IgD-negative memory B cell (primary cell): Measurements from ENCODE around the gene SOWAHA. TPM values are rescaled to one million over a fixed set of nuclear protein-coding genes. Genes with fewer than 3 reads are reported as not detected.
"Not testable (repeated sequence)": the region's sequence is repeated elsewhere in the genome, so short reads cannot be mapped to it uniquely, and the experiment has no call there.

Experiments used
- H3K27ac Mint-ChIP-seq, 3 donors: one replicate each; pipeline ENCODE4 v1.8.0; 2020 to 2022; ENCODE audit warnings: mild to moderate bottlenecking in 3 of 3, mixed read lengths in 3 of 3, moderate library complexity in 1 of 3
- H3K27me3 Mint-ChIP-seq: one replicate; pipeline ENCODE4 v1.8.0; 2021; ENCODE audit warnings: mixed read lengths
- H3K36me3 Mint-ChIP-seq: one replicate; pipeline ENCODE4 v1.8.0; 2020; ENCODE audit warnings: mild to moderate bottlenecking, mixed read lengths
- H3K4me1 Mint-ChIP-seq, 3 donors: one replicate each; pipeline ENCODE4 v1.8.0; 2020 to 2022; ENCODE audit warnings: mixed read lengths in 3 of 3, mild to moderate bottlenecking in 1 of 3
- H3K4me3 Mint-ChIP-seq, 4 donors: one replicate each; pipeline ENCODE4 v1.8.0; 2020 to 2022; ENCODE audit warnings: mild to moderate bottlenecking in 4 of 4, mixed read lengths in 4 of 4, moderate library complexity in 3 of 4
- H3K9me3 Mint-ChIP-seq, 3 donors: one replicate each; pipeline ENCODE4 v1.8.0; 2020 to 2021; ENCODE audit warnings: mixed read lengths in 3 of 3, mild to moderate bottlenecking in 1 of 3
- polyA plus RNA-seq: library from polyadenylated mRNA; unstranded; fragments of 300-500 nt; fragmentation: Illumina TruSeq; gene quantifications from one replicate; pipeline ENCODE4 v1.2.3, GENCODE V29; 2021

SOWAHA gene
- polyA plus RNA-seq, 1 donor from 2014 or later = not detected

- peaks cover 21% of the 10 kb centered on the region for H3K27me3 Mint-ChIP-seq
- peaks cover 0 to 4% (median 0%) of the 10 kb centered on the region in 3 donors for H3K4me1 Mint-ChIP-seq
- H3K36me3 Mint-ChIP-seq = peaks cover 4% of the 10 kb centered on the region
- no peak overlapping the region for H3K4me3 Mint-ChIP-seq
- no peak overlapping the region for H3K27ac Mint-ChIP-seq
- H3K9me3 Mint-ChIP-seq = no peaks in the 10 kb centered on the region
Observed at GRCh38 chr5:132788508-132788907, 24.6 kb upstream of the SOWAHA start.

- Mint-ChIP-seq H3K27me3 (peaks cover 22% of the 10 kb centered on the region), H3K9me3 (no peaks in the 10 kb centered on the region), H3K4me1 (peaks cover 0 to 4% (median 0%) of the 10 kb centered on the region in 3 donors), H3K36me3 (peaks cover 4% of the 10 kb centered on the region), H3K4me3 (no peak overlapping the region), H3K27ac (no peak overlapping the region)
Observed at GRCh38 chr5:132788990-132789886, 23.9 kb upstream of the SOWAHA start.

- H3K4me1 Mint-ChIP-seq = peaks cover 0 to 2% (median 0%) of the 10 kb centered on the region in 3 donors
- H3K36me3 Mint-ChIP-seq = peaks cover 4% of the 10 kb centered on the region
- no peaks in the 10 kb centered on the region for H3K9me3 Mint-ChIP-seq
- H3K27me3 Mint-ChIP-seq = peaks cover 19% of the 10 kb centered on the region
- no peak overlapping the region for H3K27ac Mint-ChIP-seq
- H3K4me3 Mint-ChIP-seq = no peak overlapping the region
Observed at GRCh38 chr5:132790201-132790865, 22.8 kb upstream of the SOWAHA start.

GRCh38 chr5:132791026-132791425, 22.1 kb upstream of the SOWAHA start:
- Mint-ChIP-seq H3K27ac (no peak overlapping the region), H3K9me3 (no peaks in the 10 kb centered on the region), H3K36me3 (peaks cover 4% of the 10 kb centered on the region), H3K4me1 (peaks cover 0 to 2% (median 0%) of the 10 kb centered on the region in 3 donors), H3K4me3 (no peak overlapping the region), H3K27me3 (peaks cover 15% of the 10 kb centered on the region)

- Mint-ChIP-seq H3K27me3 (peaks cover 21% of the 10 kb centered on the region), H3K36me3 (no peaks in the 10 kb centered on the region), H3K4me1 (no peaks in the 10 kb centered on the region), H3K4me3 (no peak overlapping the region), H3K27ac (peak overlapping the region in 1 of 3 donors; percentile 5), H3K9me3 (no peaks in the 10 kb centered on the region)
Observed at GRCh38 chr5:132797651-132798050, 15.5 kb upstream of the SOWAHA start.

- H3K9me3 Mint-ChIP-seq = no peaks in the 10 kb centered on the region
- no peak overlapping the region for H3K27ac Mint-ChIP-seq
- H3K4me3 Mint-ChIP-seq = no peak overlapping the region
- peaks cover 3 to 5% (median 4%) of the 10 kb centered on the region in 3 donors for H3K4me1 Mint-ChIP-seq
- no peaks in the 10 kb centered on the region for H3K36me3 Mint-ChIP-seq
- H3K27me3 Mint-ChIP-seq = peaks cover 17% of the 10 kb centered on the region
Observed at GRCh38 chr5:132799392-132799791, 13.7 kb upstream of the SOWAHA start.

- Mint-ChIP-seq H3K36me3 (no peaks in the 10 kb centered on the region), H3K9me3 (no peaks in the 10 kb centered on the region), H3K4me3 (no peak overlapping the region), H3K27me3 (peaks cover 17% of the 10 kb centered on the region), H3K27ac (no peak overlapping the region), H3K4me1 (peaks cover 3 to 7% (median 7%) of the 10 kb centered on the region in 3 donors)
Observed at GRCh38 chr5:132800545-132800944, 12.6 kb upstream of the SOWAHA start.

- Mint-ChIP-seq H3K27me3 (peaks cover 12% of the 10 kb centered on the region), H3K9me3 (no peaks in the 10 kb centered on the region), H3K36me3 (no peaks in the 10 kb centered on the region), H3K4me1 (peaks cover 3 to 7% (median 7%) of the 10 kb centered on the region in 3 donors), H3K27ac (peak overlapping the region in 1 of 3 donors; percentile 56), H3K4me3 (no peak overlapping the region)
Observed at GRCh38 chr5:132802044-132802684, 10.9 kb upstream of the SOWAHA start.

- H3K4me3 Mint-ChIP-seq, H3K9me3 Mint-ChIP-seq, H3K36me3 Mint-ChIP-seq, H3K4me1 Mint-ChIP-seq, H3K27ac Mint-ChIP-seq: not testable (repeated sequence)
- H3K27me3 Mint-ChIP-seq = peaks cover 14% of the 10 kb centered on the region
Observed at GRCh38 chr5:132802685-132803066, 10.4 kb upstream of the SOWAHA start.

GRCh38 chr5:132804219-132804618, 8.9 kb upstream of the SOWAHA start:
- H3K27me3 Mint-ChIP-seq = peaks cover 15% of the 10 kb centered on the region
- H3K27ac Mint-ChIP-seq, H3K4me3 Mint-ChIP-seq, H3K36me3 Mint-ChIP-seq, H3K4me1 Mint-ChIP-seq, H3K9me3 Mint-ChIP-seq: not testable (repeated sequence)

GRCh38 chr5:132805872-132806271, 7.2 kb upstream of the SOWAHA start:
- H3K36me3 Mint-ChIP-seq, H3K9me3 Mint-ChIP-seq, H3K4me1 Mint-ChIP-seq, H3K27ac Mint-ChIP-seq, H3K4me3 Mint-ChIP-seq: not testable (repeated sequence)
- H3K27me3 Mint-ChIP-seq = peaks cover 14% of the 10 kb centered on the region

GRCh38 chr5:132806804-132807162, 6.3 kb upstream of the SOWAHA start:
- H3K27ac Mint-ChIP-seq, H3K4me3 Mint-ChIP-seq, H3K9me3 Mint-ChIP-seq, H3K4me1 Mint-ChIP-seq, H3K36me3 Mint-ChIP-seq: not testable (repeated sequence)
- H3K27me3 Mint-ChIP-seq = peaks cover 17% of the 10 kb centered on the region

GRCh38 chr5:132807163-132807838, 5.8 kb upstream of the SOWAHA start:
- Mint-ChIP-seq H3K27ac (no peak overlapping the region), H3K4me3 (no peak overlapping the region), H3K4me1 (peaks cover 5 to 10% (median 8%) of the 10 kb centered on the region in 3 donors), H3K27me3 (peaks cover 21% of the 10 kb centered on the region), H3K36me3 (no peaks in the 10 kb centered on the region), H3K9me3 (no peaks in the 10 kb centered on the region)

GRCh38 chr5:132808448-132808847, 4.7 kb upstream of the SOWAHA start:
- H3K27me3 Mint-ChIP-seq = peaks cover 28% of the 10 kb centered on the region
- H3K4me3 Mint-ChIP-seq = no peak overlapping the region
- H3K9me3 Mint-ChIP-seq = peaks cover 0 to 1% (median 0%) of the 10 kb centered on the region in 3 donors
- peaks cover 7 to 17% (median 14%) of the 10 kb centered on the region in 3 donors for H3K4me1 Mint-ChIP-seq
- no peak overlapping the region for H3K27ac Mint-ChIP-seq
- no peaks in the 10 kb centered on the region for H3K36me3 Mint-ChIP-seq

GRCh38 chr5:132808866-132809265, 4.2 kb upstream of the SOWAHA start:
- no peak overlapping the region for H3K4me3 Mint-ChIP-seq
- H3K27me3 Mint-ChIP-seq = peaks cover 30% of the 10 kb centered on the region
- H3K9me3 Mint-ChIP-seq = peaks cover 0 to 1% (median 0%) of the 10 kb centered on the region in 3 donors
- H3K4me1 Mint-ChIP-seq = peaks cover 7 to 17% (median 14%) of the 10 kb centered on the region in 3 donors
- no peaks in the 10 kb centered on the region for H3K36me3 Mint-ChIP-seq
- no peak overlapping the region for H3K27ac Mint-ChIP-seq
